ENCODE measurements around the gene CFAP46. TPM values are rescaled to one million over a fixed set of nuclear protein-coding genes. Genes with fewer than 3 reads are reported as not detected.
A peak's percentile ranks its signal among the peaks of the same experiment; 100 is the strongest.

CFAP46 gene
- total and polyA plus RNA-seq, 9 donors = 0.50 to 22.4 (median 1.6) TPM; not detected in 1

DNA sequence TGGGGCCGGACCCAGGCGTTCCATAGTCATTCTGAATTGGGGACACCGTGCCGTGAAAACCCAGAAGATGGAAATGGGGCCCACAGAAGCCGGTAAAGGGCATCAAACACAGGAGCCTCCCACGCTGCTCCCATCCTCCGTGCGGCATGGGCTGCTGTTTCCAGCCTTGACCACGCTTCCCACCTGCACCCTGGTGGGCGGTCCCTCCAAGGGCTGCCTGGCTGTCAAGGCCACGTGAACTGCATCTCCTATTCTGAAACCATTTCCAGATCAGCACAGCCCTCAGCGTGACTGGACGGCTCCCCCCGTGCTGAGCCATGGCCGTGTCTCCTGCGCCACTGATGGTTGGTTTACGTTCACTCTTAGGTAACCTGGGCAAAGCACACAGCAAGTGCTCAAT is 14.1 kb downstream of the CFAP46 start:
- DNase-seq = no peak
- TF ChIP-seq, protein P1, sequence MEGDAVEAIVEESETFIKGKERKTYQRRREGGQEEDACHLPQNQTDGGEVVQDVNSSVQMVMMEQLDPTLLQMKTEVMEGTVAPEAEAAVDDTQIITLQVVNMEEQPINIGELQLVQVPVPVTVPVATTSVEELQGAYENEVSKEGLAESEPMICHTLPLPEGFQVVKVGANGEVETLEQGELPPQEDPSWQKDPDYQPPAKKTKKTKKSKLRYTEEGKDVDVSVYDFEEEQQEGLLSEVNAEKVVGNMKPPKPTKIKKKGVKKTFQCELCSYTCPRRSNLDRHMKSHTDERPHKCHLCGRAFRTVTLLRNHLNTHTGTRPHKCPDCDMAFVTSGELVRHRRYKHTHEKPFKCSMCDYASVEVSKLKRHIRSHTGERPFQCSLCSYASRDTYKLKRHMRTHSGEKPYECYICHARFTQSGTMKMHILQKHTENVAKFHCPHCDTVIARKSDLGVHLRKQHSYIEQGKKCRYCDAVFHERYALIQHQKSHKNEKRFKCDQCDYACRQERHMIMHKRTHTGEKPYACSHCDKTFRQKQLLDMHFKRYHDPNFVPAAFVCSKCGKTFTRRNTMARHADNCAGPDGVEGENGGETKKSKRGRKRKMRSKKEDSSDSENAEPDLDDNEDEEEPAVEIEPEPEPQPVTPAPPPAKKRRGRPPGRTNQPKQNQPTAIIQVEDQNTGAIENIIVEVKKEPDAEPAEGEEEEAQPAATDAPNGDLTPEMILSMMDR (IDR thresholded peaks at IDR 0.05) = no peak
- TF ChIP-seq EP300 (IDR thresholded peaks at IDR 0.05) (no peak), POLR2A (IDR thresholded peaks at IDR 0.05) (no peak)
- Histone ChIP-seq H3K27me3 (no peaks in the 10 kb centered on the region), H3K4me3 (no peak overlapping the region), H3K4me1 (ENCODE audit: insufficient read depth) (no peaks in the 10 kb centered on the region), H3K9me3 (no peaks in the 10 kb centered on the region), H3K27ac (no peak overlapping the region), H3K36me3 (no peaks in the 10 kb centered on the region)
- 53 to 67% (median 62%) methylated on average over 17 of the region's 17 CpGs for WGBS, 3 donors
- intact Hi-C loops (cut with DNase I) = no loop called here

DNA sequence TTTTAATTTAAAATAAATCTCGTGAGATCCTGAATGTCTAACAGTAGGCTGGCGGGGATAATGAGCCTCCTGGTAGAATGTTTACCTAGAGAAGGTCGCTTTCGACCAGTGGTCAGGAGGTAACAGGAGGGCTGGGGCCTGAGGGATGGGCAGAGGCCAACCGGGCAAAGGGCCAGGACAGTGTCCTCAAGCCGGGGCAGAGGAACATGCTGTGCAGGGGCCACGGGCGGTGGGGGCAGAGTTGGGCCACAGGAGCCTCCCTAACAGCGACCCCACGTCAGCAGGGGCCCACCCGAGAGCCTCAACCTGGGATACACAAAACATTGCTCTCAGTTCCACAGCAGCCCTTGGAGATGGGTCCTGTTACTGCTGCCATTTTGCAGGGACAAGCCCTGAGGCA is 14.5 kb downstream of the CFAP46 start:
- intact Hi-C loops (cut with DNase I) = no loop called here
- Histone ChIP-seq H3K36me3 (no peaks in the 10 kb centered on the region), H3K4me3 (no peak overlapping the region), H3K27me3 (no peaks in the 10 kb centered on the region), H3K27ac (no peak overlapping the region), H3K4me1 (ENCODE audit: insufficient read depth) (no peaks in the 10 kb centered on the region), H3K9me3 (no peaks in the 10 kb centered on the region)
- TF ChIP-seq, protein P1 (IDR thresholded peaks at IDR 0.05) = no peak
- no peak for TF ChIP-seq EP300 (IDR thresholded peaks at IDR 0.05)
- TF ChIP-seq POLR2A (IDR thresholded peaks at IDR 0.05) = no peak
- 72 to 81% (median 74%) methylated on average over 11 of the region's 11 CpGs for WGBS, 3 donors
- DNase-seq = no peak

DNA sequence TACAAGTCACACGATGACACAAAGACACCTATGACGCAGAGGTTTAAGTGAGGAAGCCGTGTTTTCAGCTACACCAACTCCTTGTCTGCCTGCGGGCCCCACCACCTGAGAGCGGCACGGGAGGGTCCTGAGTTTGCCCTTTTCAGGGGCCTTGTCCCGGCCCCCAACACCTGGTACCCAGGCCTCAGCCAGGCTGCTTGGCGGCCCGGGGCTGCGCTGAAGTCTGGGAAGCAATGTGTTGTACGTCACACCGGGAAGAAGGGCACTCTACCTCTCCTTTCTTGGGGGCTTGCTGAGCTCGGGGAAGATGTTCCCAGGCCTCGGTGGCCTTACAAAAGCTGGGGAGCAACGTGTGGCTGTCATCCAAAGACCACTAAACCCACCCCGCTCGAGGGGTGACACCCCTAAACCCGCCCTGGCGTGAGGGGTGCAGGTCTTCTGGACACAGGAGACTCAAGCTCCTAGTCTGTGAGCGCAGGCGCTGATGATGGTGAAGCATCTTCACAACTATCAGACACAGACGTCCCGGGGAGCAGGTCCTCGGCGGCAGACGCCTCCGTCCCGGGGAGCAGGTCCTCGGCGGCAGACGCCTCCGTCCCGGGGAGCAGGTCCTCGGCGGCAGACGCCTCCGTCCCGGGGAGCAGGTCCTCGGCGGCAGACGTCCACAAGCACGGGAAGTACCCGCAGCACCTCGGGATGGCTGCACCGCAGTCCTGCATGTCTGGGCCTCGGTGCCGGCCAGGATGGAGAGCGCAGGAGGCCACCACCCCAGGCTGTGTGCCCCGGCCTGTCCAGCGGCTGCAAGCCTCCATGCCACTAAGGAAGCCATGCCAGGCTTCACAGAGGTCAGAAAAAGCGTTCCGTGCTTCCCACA is 15.4 kb downstream of the CFAP46 start:
- no peaks in the 10 kb centered on the region for H3K36me3 ChIP-seq
- intact Hi-C loops (cut with DNase I) = no loop called here
- no peak for TF ChIP-seq EP300 (IDR thresholded peaks at IDR 0.05)
- TF ChIP-seq, protein P1 (IDR thresholded peaks at IDR 0.05) = no peak
- TF ChIP-seq POLR2A (IDR thresholded peaks at IDR 0.05) = no peak
- H3K27ac ChIP-seq = no peak overlapping the region
- WGBS, 3 donors = 88 to 92% (median 91%) methylated on average over 44 to 52 of the region's 52 CpGs
- H3K27me3 ChIP-seq = no peaks in the 10 kb centered on the region
- H3K4me3 ChIP-seq = no peak overlapping the region
- DNase-seq = peak in 1 of 5 donors; percentile 10
- no peaks in the 10 kb centered on the region for H3K9me3 ChIP-seq
- no peaks in the 10 kb centered on the region for H3K4me1 ChIP-seq (ENCODE audit: insufficient read depth)

DNA sequence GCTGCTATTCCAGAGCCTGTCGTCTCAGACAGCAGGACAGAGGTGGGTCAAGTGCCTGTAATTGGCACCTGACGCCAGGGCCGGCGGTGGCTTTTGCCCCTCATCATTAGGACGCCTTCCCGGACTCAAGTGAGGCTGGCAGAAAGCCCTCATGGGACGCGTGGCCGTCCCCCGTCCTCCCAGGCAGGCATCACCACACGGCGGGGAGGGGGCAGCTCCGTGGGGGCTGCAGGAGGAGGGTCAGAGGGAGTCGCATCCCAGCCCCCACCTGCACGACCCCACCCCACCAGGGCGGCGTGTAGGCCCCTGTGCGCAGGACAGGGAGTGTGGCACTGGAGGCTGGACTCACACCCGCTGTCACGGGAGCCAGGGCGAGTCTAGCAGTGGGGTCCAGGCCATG is 16.3 kb downstream of the CFAP46 start:
- Histone ChIP-seq H3K36me3 (no peaks in the 10 kb centered on the region), H3K9me3 (no peaks in the 10 kb centered on the region), H3K27me3 (no peaks in the 10 kb centered on the region), H3K4me3 (no peak overlapping the region), H3K4me1 (ENCODE audit: insufficient read depth) (no peaks in the 10 kb centered on the region), H3K27ac (no peak overlapping the region)
- 82 to 87% (median 83%) methylated on average over 21 of the region's 21 CpGs for WGBS, 3 donors
- TF ChIP-seq POLR2A (IDR thresholded peaks at IDR 0.05) (no peak), EP300 (IDR thresholded peaks at IDR 0.05) (no peak)
- TF ChIP-seq, protein P1 (IDR thresholded peaks at IDR 0.05) = no peak
- intact Hi-C loops (cut with DNase I) = no loop called here
- peak in 2 of 5 donors; percentile 13 to 19 for DNase-seq

All from ovary (tissue), 9 donors.